Measurements from ENCODE around the gene ZSWIM8.

DNA sequence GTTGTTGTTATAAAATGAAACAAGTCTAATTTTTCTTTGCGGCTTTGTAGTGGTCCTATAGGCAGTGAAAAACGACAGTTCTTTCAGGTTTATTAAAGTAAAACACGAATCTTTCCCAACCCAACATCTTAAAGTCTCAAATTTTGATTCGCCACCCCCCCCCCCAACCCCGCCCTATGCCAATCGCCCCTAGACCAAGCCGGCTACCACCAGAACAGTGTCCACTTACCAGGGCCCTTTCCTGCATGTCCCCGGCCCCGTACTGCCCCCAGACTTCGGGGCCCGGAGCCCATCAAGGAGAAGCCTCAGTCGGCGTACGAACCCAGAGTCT, 3.9 kb upstream of the ZSWIM8 start:
- TF ChIP-seq CTCF (IDR thresholded peaks at IDR 0.05) (no peak), POLR2AphosphoS5 (IDR thresholded peaks at IDR 0.05) (no peak), POLR2A (IDR thresholded peaks at IDR 0.05) (no peak)
